ENCODE results near the gene MDC1.
"Not testable (repeated sequence)": the region's sequence is repeated elsewhere in the genome, so short reads cannot be mapped to it uniquely, and the experiment has no call there.

GRCh38 chr6:30722025-30722279, 4.9 kb upstream of the MDC1 start:
- TF ChIP-seq CTCF (conservative IDR thresholded peaks at IDR 0.05; ENCODE audit: low read depth, low read length); EZH2 (IDR thresholded peaks at IDR 0.05; ENCODE audit: borderline replicate concordance, low read depth, low read length, poor library complexity, severe bottlenecking): not testable (repeated sequence)

Data from A673 (cell line).